ENCODE measurements around the gene DENND5B.

Gene DENND5B

GRCh38 chr12:31368666-31369361, 222.1 kb downstream of the DENND5B start:
- DNase-seq, result no peak

DNA sequence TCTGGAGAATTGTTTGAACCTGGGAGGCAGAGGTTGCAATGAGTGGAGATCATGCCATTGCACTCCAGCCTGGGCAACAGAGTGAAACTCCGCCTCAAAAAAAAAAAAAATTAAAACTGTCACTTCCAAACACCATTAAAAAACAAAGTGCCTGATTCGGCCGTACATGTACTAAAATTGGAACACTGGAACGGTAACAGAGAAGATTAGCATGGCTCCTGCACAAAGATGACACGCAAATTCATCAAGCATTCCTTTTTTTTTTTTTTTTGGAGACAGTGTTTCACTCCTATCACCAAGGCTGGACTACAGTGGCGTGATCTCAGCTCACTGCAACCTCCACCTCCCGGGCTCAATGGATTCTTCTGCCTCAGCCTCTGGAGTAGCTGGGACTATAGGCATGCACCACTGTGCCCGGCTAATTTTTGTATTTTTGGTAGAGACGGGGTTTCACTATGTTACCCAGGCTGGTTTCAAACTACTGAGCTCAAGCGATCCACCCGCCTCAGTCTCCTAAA, 224.8 kb downstream of the DENND5B start:
- no peak for DNase-seq

DNA sequence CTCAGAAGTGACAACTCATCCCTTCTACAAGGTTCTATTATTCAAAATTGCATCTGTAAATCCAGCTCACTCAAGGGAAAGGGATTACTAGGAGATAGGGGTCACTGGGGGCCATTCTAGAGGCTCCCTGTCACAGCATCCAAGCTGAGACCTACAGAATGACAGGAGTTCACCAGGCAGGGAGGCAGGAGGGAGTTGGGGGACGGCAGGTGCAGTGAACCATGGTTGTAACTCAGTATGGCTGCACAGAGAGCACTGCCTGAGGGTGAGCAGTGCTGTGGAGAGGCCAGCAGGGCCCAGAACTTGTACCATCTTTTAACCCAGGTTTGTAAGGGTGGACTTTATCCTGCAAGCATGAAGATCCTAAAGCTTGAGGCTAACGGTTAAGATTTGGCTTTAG, 227.1 kb downstream of the DENND5B start:
- no peak for DNase-seq

DNA sequence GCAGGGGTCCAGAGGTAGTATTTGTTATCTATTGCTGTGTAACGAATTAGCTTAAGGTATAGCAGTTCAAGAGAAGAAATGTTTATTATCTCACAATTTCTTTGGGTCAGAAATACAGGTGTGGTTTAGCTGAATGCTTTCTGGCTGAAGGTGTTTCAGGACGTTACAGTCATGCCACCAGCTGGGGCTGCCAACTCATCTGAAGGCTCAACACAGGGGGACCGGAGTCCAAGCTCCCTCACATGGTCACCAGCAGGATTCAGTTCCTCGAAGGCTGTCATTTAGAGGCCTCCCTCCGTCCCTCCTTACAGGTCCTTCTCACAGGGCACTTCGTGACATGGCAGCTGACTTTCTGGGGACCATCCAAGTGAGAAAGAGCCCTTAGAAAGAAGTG, 227.5 kb downstream of the DENND5B start:
- no peak for DNase-seq

GRCh38 chr12:31362759-31363415, 228.0 kb downstream of the DENND5B start:
- no peak for DNase-seq

- no peak for DNase-seq
These were observed 228.7 kb downstream of the DENND5B start for GRCh38 chr12:31362115-31362758.

DNA sequence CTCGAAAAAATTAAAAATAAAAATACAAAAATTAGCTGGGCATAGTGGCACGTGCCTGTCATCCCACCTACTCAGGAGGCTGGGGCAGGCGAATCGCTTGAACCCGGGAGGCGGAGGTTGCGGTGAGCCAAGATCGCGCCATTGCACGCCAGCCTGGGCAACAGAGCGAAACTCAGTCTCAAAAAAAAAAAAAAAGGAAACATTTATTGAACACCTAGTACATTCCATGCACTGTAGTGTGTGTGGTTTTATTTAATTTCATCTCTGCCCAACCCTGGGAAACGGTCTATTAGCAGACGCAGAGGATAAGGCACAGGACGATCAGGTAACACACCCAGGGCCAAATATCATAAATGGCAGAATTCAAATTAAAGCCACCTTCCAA, 229.2 kb downstream of the DENND5B start:
- DNase-seq, result no peak

DNA sequence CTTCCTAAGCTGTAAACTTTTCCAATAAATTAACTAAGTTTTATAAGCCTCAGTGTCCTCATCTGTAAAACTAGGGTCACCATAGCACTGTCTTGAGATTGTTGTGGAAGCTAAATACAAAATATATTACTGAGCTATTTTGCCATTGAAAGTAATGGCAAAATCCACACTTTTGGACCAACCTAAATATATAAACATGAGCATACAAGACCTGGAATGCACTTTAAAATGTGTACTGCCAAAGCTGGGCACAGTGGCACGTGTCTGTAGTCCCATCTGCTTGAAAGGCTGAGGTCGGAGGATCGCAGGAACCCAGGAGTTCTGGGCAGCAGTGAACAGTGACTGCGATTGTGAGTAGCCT, 235.2 kb downstream of the DENND5B start:
- no peak for DNase-seq

DNA sequence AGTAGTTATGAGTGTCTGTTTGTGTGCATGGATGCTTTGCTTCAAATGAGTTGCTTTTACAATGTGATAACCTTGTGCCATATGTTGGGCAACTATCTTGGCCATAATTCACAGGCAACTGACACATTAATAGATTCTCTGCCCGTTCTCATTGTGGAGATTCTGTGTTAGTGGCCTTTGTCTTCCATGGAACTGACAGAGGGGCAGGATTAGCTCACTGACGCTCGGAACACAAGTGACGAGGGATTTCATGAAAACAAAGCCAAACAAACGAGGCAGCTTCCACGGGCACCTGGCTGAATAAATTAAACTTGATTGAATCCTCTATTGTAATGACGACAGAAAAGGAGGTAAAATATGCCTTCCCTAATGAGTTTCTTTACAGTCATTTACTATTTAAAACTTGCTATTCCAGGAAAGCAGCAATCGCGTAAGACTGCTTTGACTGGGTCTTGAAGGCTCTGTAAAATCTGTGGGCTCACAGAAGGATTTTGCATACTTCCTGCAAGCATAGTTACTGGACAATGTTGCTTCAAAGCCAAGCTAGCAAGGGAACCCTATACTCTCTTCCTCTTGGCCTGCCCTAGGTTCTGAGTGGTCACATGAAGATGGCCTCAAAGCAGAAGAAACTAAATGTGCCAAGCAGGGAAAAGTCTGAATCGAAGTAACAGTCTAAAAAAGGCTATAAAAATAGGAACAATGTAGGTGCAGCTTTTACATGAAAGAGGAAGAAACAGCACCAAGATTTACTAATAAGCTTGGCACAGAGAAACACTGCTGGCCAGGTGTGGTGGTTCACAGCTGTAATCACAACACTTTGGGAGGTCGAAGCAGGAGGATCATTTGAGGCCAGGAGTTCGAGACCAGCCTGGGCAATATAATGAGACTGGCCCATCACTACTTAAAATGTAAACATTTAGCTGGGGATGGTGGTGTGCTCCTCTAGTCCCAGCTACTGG, 236.9 kb downstream of the DENND5B start:
- DNase-seq, result no peak

- DNase-seq, result no peak
These were observed 244.7 kb downstream of the DENND5B start for GRCh38 chr12:31346267-31346666.

DNA sequence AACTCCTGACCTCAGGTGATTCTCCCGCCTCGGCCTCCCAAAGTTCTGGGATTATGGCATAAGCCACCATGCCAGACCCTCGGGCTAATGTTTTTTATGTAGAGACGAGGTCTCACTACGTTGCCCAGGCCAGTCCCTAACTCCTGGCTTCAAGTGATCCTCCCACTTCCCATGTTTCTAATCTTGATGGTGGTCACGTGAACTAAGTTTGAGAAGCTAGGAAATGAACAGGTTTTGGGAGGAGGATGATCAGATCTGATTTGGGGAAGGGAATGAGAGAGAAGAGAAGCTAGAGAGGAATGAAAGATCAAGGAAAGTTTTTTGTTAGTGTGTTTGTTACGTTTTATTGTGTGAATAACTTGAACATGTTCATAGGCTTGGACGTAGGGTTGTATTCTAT, 247.8 kb downstream of the DENND5B start:
- DNase-seq, result no peak

DNA sequence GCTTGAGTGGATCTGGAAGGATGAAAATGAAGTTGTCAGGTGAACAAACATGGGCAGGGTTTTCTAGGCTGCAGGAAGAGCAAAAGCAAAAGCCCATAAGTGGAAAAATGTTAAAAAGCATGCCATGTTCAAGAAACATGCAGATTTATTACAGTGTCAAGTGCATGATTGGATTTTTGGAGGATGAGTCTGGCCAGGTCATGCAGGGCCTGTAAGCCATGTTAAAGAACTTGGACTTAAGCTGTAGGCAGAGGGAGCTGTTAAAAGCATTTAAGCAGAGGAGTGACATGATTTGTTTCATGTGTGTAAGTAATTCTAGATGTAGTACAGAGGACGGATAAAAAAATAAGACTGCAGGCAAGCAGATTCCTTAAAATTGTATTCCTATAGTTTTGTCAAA, 248.7 kb downstream of the DENND5B start:
- no peak for DNase-seq

DNA sequence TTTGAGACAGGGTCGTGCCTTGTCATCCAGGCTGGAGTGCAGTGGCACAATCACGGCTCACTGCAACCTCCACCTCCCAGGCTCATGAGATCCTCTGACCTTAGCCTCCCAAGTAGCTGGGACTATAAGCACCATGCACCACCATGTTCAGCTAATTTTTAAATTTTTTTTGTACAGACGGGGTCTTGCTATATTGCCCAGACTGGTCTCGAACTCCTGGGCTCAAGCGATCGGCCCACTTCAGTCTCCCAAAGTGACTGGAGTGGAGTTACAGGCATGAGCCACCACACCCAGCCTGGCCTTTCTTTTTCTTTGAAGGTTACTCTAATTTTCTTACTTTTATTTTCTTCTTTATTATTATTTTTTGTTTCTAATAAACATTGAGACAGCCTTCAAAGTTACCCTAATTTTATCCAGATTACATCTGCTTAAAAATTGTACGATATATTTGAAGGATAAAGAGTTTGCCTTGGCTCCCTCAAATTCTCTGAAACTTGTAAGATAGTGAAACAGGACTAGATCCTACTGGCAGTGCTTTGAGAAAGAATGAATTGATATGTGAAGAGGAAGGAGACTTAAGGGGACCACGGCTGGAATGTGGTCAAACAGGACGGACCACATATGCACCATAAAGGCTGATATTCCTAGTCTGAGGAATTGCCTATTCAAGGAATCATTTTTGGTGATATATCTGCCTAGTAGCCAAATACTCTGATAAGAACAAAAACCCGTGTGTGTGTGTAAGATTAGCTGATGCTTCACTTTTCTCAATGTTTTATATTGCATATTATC, 250.9 kb downstream of the DENND5B start:
- no peak for DNase-seq

GRCh38 chr12:31337952-31338351, 253.0 kb downstream of the DENND5B start:
- no peak for DNase-seq

All from activated CD8-positive, alpha-beta memory T cell treated with anti-CD3 and anti-CD28 coated beads, Interleukin-2, amount 50 U/mL, for 4 hours (primary cell).